22Rv1 (cell line): ENCODE results near the gene YES1.

Experiments used
- H3K27ac ChIP-seq: fragments of 450-650 bp; 2 replicates; pipeline ENCODE4 v1.5.1; 2017
- CTCF ChIP-seq: fragments of 450-650 bp; IDR thresholded peaks from 2 replicates; pipeline ENCODE4 v1.5.1; 2017; ENCODE audit warnings: mild to moderate bottlenecking
- ZFX ChIP-seq: fragments of 450-650 bp; IDR thresholded peaks from 2 replicates; pipeline ENCODE4 v1.6.1; 2017; ENCODE audit warnings: antibody characterized with exemption, borderline replicate concordance

YES1 gene

GRCh38 chr18:833197-833596 lies 21.2 kb upstream of the YES1 start:
- TF ChIP-seq CTCF: no peak

DNA sequence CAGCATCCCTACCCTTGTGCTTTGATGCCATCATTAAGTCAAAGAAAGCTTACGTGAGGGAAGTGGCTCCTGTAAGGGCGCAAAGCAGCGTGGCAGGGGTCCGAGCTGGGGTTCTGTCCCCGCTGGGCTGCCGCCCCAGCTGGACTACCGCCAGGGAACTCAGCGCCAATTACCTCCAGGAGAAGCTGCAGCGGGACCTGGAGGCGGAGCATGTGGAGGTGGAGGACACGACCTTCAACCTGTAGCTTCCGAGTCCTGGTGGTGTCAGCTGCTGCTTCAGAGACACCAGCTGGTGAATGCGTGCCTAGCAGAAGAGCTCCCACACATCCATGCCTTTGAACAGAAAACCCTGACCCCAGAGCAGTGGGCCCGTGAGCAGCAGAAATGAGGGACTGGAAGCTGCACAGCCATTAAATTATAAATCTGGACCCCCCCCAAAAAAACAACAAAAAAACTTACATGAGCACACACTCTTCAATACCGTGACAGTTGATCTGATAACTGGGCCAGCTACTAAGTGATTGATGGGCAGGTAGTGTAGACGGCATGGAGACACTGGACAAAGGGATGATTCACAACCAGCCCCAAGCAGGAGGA lies 20.1 kb upstream of the YES1 start:
- no peak for TF ChIP-seq ZFX
- peak; percentile 53 for TF ChIP-seq CTCF
- no peak overlapping the region for H3K27ac ChIP-seq

More at GRCh38 chr18:833197-833596, 21.2 kb upstream of the YES1 start:
- no peak overlapping the region for H3K27ac ChIP-seq

GRCh38 chr18:830315-830901 lies 18.4 kb upstream of the YES1 start:
- no peak overlapping the region for H3K27ac ChIP-seq
- TF ChIP-seq CTCF (no peak), ZFX (no peak)

DNA sequence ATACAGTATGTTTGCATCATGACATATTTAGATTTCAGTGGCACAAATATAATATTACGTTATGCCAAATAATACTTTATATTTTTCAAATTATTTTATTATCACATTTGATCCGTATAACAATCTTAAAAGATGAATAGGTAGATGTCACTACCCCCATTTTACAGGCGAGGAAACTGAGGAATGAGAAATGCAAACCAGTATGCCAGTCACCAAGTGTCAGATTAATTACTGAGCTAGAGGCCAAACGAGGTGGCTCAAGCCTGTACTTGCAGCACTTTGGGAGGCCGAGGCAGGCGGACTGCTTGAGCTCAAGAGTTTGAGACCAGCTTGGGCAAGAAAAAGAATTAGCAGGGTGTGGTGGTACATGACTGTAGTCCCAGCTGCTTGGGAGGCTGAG lies 17.4 kb upstream of the YES1 start:
- no peak overlapping the region for H3K27ac ChIP-seq
- TF ChIP-seq CTCF (no peak), ZFX (no peak)

- no peak overlapping the region for H3K27ac ChIP-seq
- no peak for TF ChIP-seq CTCF
- TF ChIP-seq ZFX: no peak
Measured at GRCh38 chr18:827093-827677, 15.1 kb upstream of the YES1 start.

- H3K27ac ChIP-seq: no peak overlapping the region
- TF ChIP-seq ZFX: no peak
- TF ChIP-seq CTCF: no peak
Measured at GRCh38 chr18:825891-826585, 14.0 kb upstream of the YES1 start.

GRCh38 chr18:824179-824578 lies 12.1 kb upstream of the YES1 start:
- no peak overlapping the region for H3K27ac ChIP-seq
- TF ChIP-seq ZFX: no peak
- TF ChIP-seq CTCF: no peak
